OCI-LY3 (cell line): ENCODE results near the gene MAP3K2.
A peak's percentile ranks its signal among the peaks of the same experiment; 100 is the strongest.

Experiments used
- H2AFZ ChIP-seq: fragments of 200-600, 300-600 bp; shearing (Covaris generic); 2 replicates; pipeline ENCODE4 v1.6.0; 2014; ENCODE audit warnings: antibody characterized with exemption, low read depth, low read length
- H3K27ac ChIP-seq: fragments of 200-600, 300-600 bp; sonication (generic); 2 replicates; pipeline ENCODE4 v1.5.1; 2014; ENCODE audit warnings: mild to moderate bottlenecking, low read length, moderate library complexity, mixed read lengths
- H3K27me3 ChIP-seq: fragments of 200-600, 300-600 bp; sonication (generic); 2 replicates; pipeline ENCODE4 v1.6.1; 2014; ENCODE audit warnings: low read depth, low read length, mixed read lengths
- H3K36me3 ChIP-seq: fragments of 200-600, 300-600 bp; sonication (generic); replicated peaks from 2 replicates; pipeline ENCODE3; 2014; ENCODE audit warnings: low read depth, low read length, mixed read lengths
- H3K4me1 ChIP-seq: fragments of 300-600, 200-600 bp; sonication (generic); 2 replicates; pipeline ENCODE4 v1.6.1; 2014; ENCODE audit warnings: low read length, mixed read lengths
- H3K4me2 ChIP-seq: fragments of 200-600, 300-600 bp; sonication (generic); 2 replicates; pipeline ENCODE4 v1.6.1; 2014; ENCODE audit warnings: low read length, mixed read lengths
- H3K4me3 ChIP-seq: fragments of 300-600, 200-600 bp; sonication (generic); 2 replicates; pipeline ENCODE4 v1.5.1; 2014; ENCODE audit warnings: antibody characterized with exemption, mild to moderate bottlenecking, low read length, moderate library complexity
- H3K79me2 ChIP-seq: fragments of 300-600, 200-600 bp; shearing (Covaris generic); 2 replicates; pipeline ENCODE4 v1.6.1; 2014; ENCODE audit warnings: mild to moderate bottlenecking, low read length, mixed read lengths
- H3K9ac ChIP-seq: fragments of 300-600, 200-600 bp; shearing (Covaris generic); 2 replicates; pipeline ENCODE4 v1.6.0; 2014; ENCODE audit warnings: mild to moderate bottlenecking, low read length, moderate library complexity
- H3K9me3 ChIP-seq: fragments of 200-600, 300-600 bp; shearing (Covaris generic); 2 replicates; pipeline ENCODE4 v1.6.1; 2014; ENCODE audit warnings: low read length, mixed read lengths; ENCODE audit not compliant: insufficient read depth
- H4K20me1 ChIP-seq: fragments of 200-600, 300-600 bp; sonication (generic); 2 replicates; pipeline ENCODE4 v1.6.1; 2016; ENCODE audit warnings: low read length, mixed read lengths; ENCODE audit not compliant: insufficient read depth
- EZH2phosphoT487 ChIP-seq: fragments of 200-600 bp; shearing (Covaris generic); IDR thresholded peaks from 2 replicates; pipeline ENCODE4 v1.6.1; 2018; ENCODE audit warnings: antibody characterized with exemption, mixed run types, low read depth
- TF ChIP-seq, protein P1 (sequence below): fragments of 200-600, 300-600 bp; sonication (generic); IDR thresholded peaks from 2 replicates; pipeline ENCODE4 v1.5.1; 2014; ENCODE audit warnings: antibody characterized with exemption, low read length, low read depth

Gene MAP3K2

DNA sequence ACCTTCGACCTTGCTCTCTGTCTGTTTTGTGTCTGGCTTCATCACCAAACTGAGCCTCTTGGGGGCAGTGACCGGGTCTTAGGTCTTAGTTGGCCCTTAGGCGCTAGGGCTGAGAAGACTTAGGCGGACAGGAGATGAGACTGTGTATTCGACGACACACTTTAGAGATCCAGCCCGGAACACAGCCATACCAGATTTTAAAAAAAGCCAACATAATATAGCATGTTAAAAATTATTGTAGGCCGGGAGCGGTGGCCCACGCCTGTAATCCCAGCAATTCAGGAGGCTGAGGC is 21.0 kb upstream of the MAP3K2 start:
- Histone ChIP-seq H3K27ac (no peak overlapping the region), H3K9ac (peak overlapping the region; percentile 58; the same call in 1 of the 2 replicates), H3K4me1 (peaks cover 46% of the 10 kb centered on the region), H3K36me3 (no peaks in the 10 kb centered on the region), H3K27me3 (peaks cover 20% of the 10 kb centered on the region), H4K20me1 (no peaks in the 10 kb centered on the region), H2AFZ (no peak overlapping the region), H3K79me2 (no peaks in the 10 kb centered on the region), H3K4me2 (peak overlapping the region; percentile 77), H3K9me3 (no peaks in the 10 kb centered on the region), H3K4me3 (peak overlapping the region; percentile 76)
- no peak for TF ChIP-seq EZH2phosphoT487

DNA sequence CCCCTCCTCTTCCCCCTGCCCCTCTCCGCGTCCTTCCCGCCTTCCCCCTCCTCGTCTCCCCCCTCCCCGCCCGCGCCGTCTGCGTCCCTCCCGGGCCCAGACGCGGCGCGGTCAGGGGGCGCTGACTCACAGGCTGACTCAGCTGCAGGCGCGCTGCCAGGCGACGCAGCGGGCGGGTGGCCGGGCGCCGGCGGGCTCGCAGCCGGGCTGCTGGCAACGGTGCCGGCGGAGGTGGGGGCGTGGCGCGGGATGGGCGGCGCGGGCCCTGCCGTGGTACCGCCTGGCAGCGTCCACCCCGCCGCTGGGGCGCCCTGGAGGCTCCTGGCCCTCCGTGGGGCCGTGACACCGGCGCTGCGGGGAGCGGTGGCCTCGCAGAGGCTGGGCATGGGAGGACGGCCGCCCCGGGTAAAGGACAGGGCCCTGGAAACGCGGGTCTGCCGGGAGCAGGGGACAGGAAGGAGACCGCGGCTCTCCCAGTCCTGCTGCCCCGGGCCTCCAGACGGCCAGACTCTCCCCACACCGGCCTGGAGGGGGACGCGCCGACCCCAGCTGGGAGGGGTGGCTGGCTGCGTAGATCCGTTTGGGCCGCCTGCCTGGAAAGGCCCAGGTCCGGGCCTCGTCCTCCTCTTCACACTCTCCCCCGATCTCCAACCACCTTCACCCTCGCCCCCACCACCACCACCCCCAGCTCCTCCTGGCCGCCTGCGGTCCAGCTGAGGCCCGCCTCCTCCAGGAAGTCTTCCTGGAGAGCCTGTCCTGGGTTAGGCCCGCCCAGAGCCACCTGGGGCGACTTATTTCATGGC is 20.4 kb upstream of the MAP3K2 start:
- Histone ChIP-seq H2AFZ (peak overlapping the region; percentile 44; the same call in 1 of the 2 replicates), H3K36me3 (no peaks in the 10 kb centered on the region), H3K9me3 (no peaks in the 10 kb centered on the region), H4K20me1 (no peaks in the 10 kb centered on the region), H3K27ac (no peak overlapping the region), H3K4me3 (peak overlapping the region; percentile 76), H3K9ac (peak overlapping the region; percentile 58), H3K79me2 (no peaks in the 10 kb centered on the region), H3K4me2 (peak overlapping the region; percentile 77), H3K27me3 (peaks cover 18% of the 10 kb centered on the region), H3K4me1 (peaks cover 46% of the 10 kb centered on the region)
- TF ChIP-seq, protein P1, sequence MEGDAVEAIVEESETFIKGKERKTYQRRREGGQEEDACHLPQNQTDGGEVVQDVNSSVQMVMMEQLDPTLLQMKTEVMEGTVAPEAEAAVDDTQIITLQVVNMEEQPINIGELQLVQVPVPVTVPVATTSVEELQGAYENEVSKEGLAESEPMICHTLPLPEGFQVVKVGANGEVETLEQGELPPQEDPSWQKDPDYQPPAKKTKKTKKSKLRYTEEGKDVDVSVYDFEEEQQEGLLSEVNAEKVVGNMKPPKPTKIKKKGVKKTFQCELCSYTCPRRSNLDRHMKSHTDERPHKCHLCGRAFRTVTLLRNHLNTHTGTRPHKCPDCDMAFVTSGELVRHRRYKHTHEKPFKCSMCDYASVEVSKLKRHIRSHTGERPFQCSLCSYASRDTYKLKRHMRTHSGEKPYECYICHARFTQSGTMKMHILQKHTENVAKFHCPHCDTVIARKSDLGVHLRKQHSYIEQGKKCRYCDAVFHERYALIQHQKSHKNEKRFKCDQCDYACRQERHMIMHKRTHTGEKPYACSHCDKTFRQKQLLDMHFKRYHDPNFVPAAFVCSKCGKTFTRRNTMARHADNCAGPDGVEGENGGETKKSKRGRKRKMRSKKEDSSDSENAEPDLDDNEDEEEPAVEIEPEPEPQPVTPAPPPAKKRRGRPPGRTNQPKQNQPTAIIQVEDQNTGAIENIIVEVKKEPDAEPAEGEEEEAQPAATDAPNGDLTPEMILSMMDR: no peak
- TF ChIP-seq EZH2phosphoT487: no peak

DNA sequence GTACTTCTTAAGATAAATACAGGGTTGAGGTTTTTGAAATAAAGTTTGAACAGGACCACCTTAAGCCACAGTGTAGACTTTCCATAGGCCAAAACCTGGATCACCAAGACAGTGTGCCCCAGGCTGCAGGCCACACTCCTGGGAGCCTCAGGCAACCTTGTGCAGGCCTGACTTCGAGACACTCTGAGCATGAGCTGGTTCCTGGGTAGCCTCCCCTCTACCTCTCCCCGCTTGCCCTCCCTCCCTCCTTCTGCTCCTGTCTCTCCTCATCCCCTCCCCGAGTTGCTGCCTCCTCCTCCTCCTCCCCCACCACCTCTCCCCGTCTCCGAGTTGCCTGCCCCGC is 19.9 kb upstream of the MAP3K2 start:
- H2AFZ ChIP-seq: no peak overlapping the region

DNA sequence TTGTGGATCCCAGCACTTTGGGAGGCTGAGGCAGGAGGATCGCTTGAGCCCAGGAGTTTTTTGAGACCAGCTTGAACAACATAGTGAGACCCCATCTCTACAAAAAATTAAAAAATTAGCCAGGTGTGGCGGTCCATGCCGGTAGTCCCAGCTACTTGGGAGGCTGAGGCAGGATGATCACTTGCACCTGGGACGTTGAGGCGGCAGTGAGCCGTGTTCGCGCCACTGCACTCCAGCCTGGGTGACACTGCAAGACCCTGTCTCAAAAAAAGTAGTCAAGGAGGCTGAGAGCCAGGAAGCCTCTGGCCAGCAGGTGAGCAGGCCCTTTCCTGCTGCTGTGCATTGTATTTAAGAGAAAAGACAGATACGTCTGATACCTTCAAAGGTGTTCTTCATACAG is 19.3 kb upstream of the MAP3K2 start:
- H3K4me1 ChIP-seq: peaks cover 48% of the 10 kb centered on the region
- peaks cover 7% of the 10 kb centered on the region; the same call in 1 of the 2 replicates for H3K27me3 ChIP-seq
- no peaks in the 10 kb centered on the region for H3K79me2 ChIP-seq
- no peak overlapping the region for H3K27ac ChIP-seq
- H4K20me1 ChIP-seq: no peaks in the 10 kb centered on the region
- no peak overlapping the region for H2AFZ ChIP-seq
- TF ChIP-seq EZH2phosphoT487: no peak
- TF ChIP-seq, protein P1: no peak
- no peak overlapping the region for H3K4me3 ChIP-seq
- H3K4me2 ChIP-seq: no peak overlapping the region
- no peaks in the 10 kb centered on the region for H3K9me3 ChIP-seq
- no peaks in the 10 kb centered on the region for H3K36me3 ChIP-seq
- H3K9ac ChIP-seq: no peak overlapping the region

More for the DNA sequence above, 19.9 kb upstream of the MAP3K2 start:
- H3K4me3 ChIP-seq: peak overlapping the region; percentile 76
- H3K27me3 ChIP-seq: peaks cover 12% of the 10 kb centered on the region
- peaks cover 46% of the 10 kb centered on the region for H3K4me1 ChIP-seq
- no peak overlapping the region for H3K27ac ChIP-seq
- H4K20me1 ChIP-seq: no peaks in the 10 kb centered on the region
- peak overlapping the region; percentile 77 for H3K4me2 ChIP-seq
- H3K79me2 ChIP-seq: no peaks in the 10 kb centered on the region
- no peaks in the 10 kb centered on the region for H3K9me3 ChIP-seq
- no peaks in the 10 kb centered on the region for H3K36me3 ChIP-seq
- TF ChIP-seq, protein P1: no peak
- TF ChIP-seq EZH2phosphoT487: no peak
- peak overlapping the region; percentile 58; the same call in 1 of the 2 replicates for H3K9ac ChIP-seq
